Left ventricle myocardium inferior (tissue), 1 donor: Measurements from ENCODE around the gene DDX53. TPM values are rescaled to one million over a fixed set of nuclear protein-coding genes. Genes with fewer than 3 reads are reported as not detected.

Experiments
- DNase-seq: peaks from one replicate; pipeline ENCODE4 v3.0.0-alpha.2; 2020
- H3K27ac ChIP-seq: fragments of 200-600 bp; replicated peaks from 2 replicates; pipeline ENCODE4 v1.8.0; 2021
- H3K27me3 ChIP-seq: fragments of 200-600 bp; 2 replicates; pipeline ENCODE4 v1.8.0; 2021; ENCODE audit warnings: low read depth
- H3K36me3 ChIP-seq: fragments of 200-600 bp; 2 replicates; pipeline ENCODE4 v1.8.0; 2021
- H3K4me1 ChIP-seq: fragments of 200-600 bp; 2 replicates; pipeline ENCODE4 v1.8.0; 2021
- H3K4me3 ChIP-seq: fragments of 200-600 bp; 2 replicates; pipeline ENCODE4 v1.8.0; 2021; ENCODE audit warnings: mild to moderate bottlenecking, moderate library complexity
- H3K9me3 ChIP-seq: fragments of 200-600 bp; replicated peaks from 2 replicates; pipeline ENCODE4 v1.8.0; 2021
- CTCF ChIP-seq: fragments of 200-600 bp; IDR thresholded peaks from 2 replicates; pipeline ENCODE4 v1.8.0; 2021; ENCODE audit warnings: antibody characterized with exemption, mild to moderate bottlenecking, borderline replicate concordance
- intact Hi-C: fragments of 100-400 bp; cut with micrococcal nuclease; formaldehyde crosslinking; loops from one replicate; pipeline ENCODE4 v1.11.0; 2022
- total RNA-seq: library from RNA; stranded (reverse); fragmentation: NEBNext Ultra II Directional; extraction: Animal tissue kit (Norgen Biotek cat#: 25700); gene quantifications from one replicate; pipeline ENCODE4 v1.2.1, GENCODE V29; 2021
- donor health status: DM: no; HTN: yes; CAD: no; lungs with severe emphysema.

The DDX53 gene
- total RNA-seq, 1 donor from 2014 or later = not detected

GRCh38 chrX:22963196-22963595 lies 36.6 kb upstream of the DDX53 start:
- H3K9me3 ChIP-seq = no peaks in the 10 kb centered on the region
- intact Hi-C loops = no loop called here
- H3K27me3 ChIP-seq = no peaks in the 10 kb centered on the region
- no peaks in the 10 kb centered on the region for H3K4me1 ChIP-seq
- DNase-seq = no peak
- TF ChIP-seq CTCF = no peak
- no peak overlapping the region for H3K27ac ChIP-seq
- H3K4me3 ChIP-seq = no peak overlapping the region
- H3K36me3 ChIP-seq = no peaks in the 10 kb centered on the region

GRCh38 chrX:22968494-22968893 lies 31.3 kb upstream of the DDX53 start:
- Histone ChIP-seq H3K9me3 (no peaks in the 10 kb centered on the region), H3K36me3 (no peaks in the 10 kb centered on the region), H3K4me1 (no peaks in the 10 kb centered on the region), H3K27me3 (no peaks in the 10 kb centered on the region), H3K27ac (no peak overlapping the region), H3K4me3 (no peak overlapping the region)
- intact Hi-C loops = no loop called here
- no peak for DNase-seq
- TF ChIP-seq CTCF = no peak

- H3K36me3 ChIP-seq = no peaks in the 10 kb centered on the region
- no peaks in the 10 kb centered on the region for H3K9me3 ChIP-seq
- intact Hi-C loops = no loop called here
- H3K4me3 ChIP-seq = no peak overlapping the region
- H3K4me1 ChIP-seq = no peaks in the 10 kb centered on the region
- no peak for TF ChIP-seq CTCF
- DNase-seq = no peak
- no peak overlapping the region for H3K27ac ChIP-seq
- no peaks in the 10 kb centered on the region for H3K27me3 ChIP-seq
Measured at GRCh38 chrX:22969411-22969810, 30.3 kb upstream of the DDX53 start.

GRCh38 chrX:22970861-22971260 lies 28.9 kb upstream of the DDX53 start:
- H3K27me3 ChIP-seq = no peaks in the 10 kb centered on the region
- no peak for DNase-seq
- H3K9me3 ChIP-seq = no peaks in the 10 kb centered on the region
- TF ChIP-seq CTCF = no peak
- no peak overlapping the region for H3K27ac ChIP-seq
- intact Hi-C loops = no loop called here
- H3K4me1 ChIP-seq = no peaks in the 10 kb centered on the region
- H3K36me3 ChIP-seq = no peaks in the 10 kb centered on the region
- H3K4me3 ChIP-seq = no peak overlapping the region

- H3K4me3 ChIP-seq = no peak overlapping the region
- H3K36me3 ChIP-seq = no peaks in the 10 kb centered on the region
- intact Hi-C loops = no loop called here
- DNase-seq = no peak
- H3K27ac ChIP-seq = no peak overlapping the region
- no peaks in the 10 kb centered on the region for H3K4me1 ChIP-seq
- no peaks in the 10 kb centered on the region for H3K9me3 ChIP-seq
- H3K27me3 ChIP-seq = no peaks in the 10 kb centered on the region
- TF ChIP-seq CTCF = no peak
Measured at GRCh38 chrX:22974616-22975015, 25.1 kb upstream of the DDX53 start.

- no peak for DNase-seq
- Histone ChIP-seq H3K36me3 (no peaks in the 10 kb centered on the region), H3K9me3 (no peaks in the 10 kb centered on the region), H3K4me3 (no peak overlapping the region), H3K27me3 (no peaks in the 10 kb centered on the region), H3K4me1 (no peaks in the 10 kb centered on the region), H3K27ac (no peak overlapping the region)
- no peak for TF ChIP-seq CTCF
- intact Hi-C loops = no loop called here
Measured at GRCh38 chrX:22975786-22976185, 24.0 kb upstream of the DDX53 start.
